ENCODE results near the gene RNASE1. TPM values are rescaled to one million over a fixed set of nuclear protein-coding genes. Genes with fewer than 3 reads are reported as not detected.
"Not testable (repeated sequence)": the region's sequence is repeated elsewhere in the genome, so short reads cannot be mapped to it uniquely, and the experiment has no call there.

RNASE1 gene
- total RNA-seq, 2 donors from 2014 or later: 537 to 922 TPM

GRCh38 chr14:20827326-20827725 is 24.7 kb upstream of the RNASE1 start:
- no peak for DNase-seq (ENCODE audit: low spot score)
- TF ChIP-seq CTCF (IDR thresholded peaks at IDR 0.05): no peak
- Histone ChIP-seq H3K4me3 (no peak overlapping the region), H3K27me3 (replicated peaks; ENCODE audit: insufficient read depth) (no peaks in the 10 kb centered on the region), H3K9me3 (no peaks in the 10 kb centered on the region), H3K36me3 (no peaks in the 10 kb centered on the region), H3K4me1 (ENCODE audit: control insufficient read depth in 1 of 2, low read depth in 2 of 2) (no peaks in the 10 kb centered on the region), H3K27ac (no peak overlapping the region)
- no peak for ATAC-seq (ENCODE audit: insufficient number of reproducible peaks, low FRiP score, low read depth)

GRCh38 chr14:20826666-20827065 is 24.0 kb upstream of the RNASE1 start:
- not testable (repeated sequence) for ATAC-seq (ENCODE audit: insufficient number of reproducible peaks, low FRiP score, low read depth); H3K4me1 ChIP-seq (ENCODE audit: control insufficient read depth in 1 of 2, low read depth in 2 of 2); H3K27ac ChIP-seq; H3K27me3 ChIP-seq (replicated peaks; ENCODE audit: insufficient read depth); H3K36me3 ChIP-seq; DNase-seq (ENCODE audit: low spot score); H3K4me3 ChIP-seq; H3K9me3 ChIP-seq

- H3K27ac ChIP-seq: no peak overlapping the region
Measured at GRCh38 chr14:20823859-20824258, 21.2 kb upstream of the RNASE1 start.

GRCh38 chr14:20821521-20822108 is 19.0 kb upstream of the RNASE1 start:
- not testable (repeated sequence) for H3K9me3 ChIP-seq; H3K4me1 ChIP-seq (ENCODE audit: control insufficient read depth in 1 of 2, low read depth in 2 of 2); ATAC-seq (ENCODE audit: insufficient number of reproducible peaks, low FRiP score, low read depth); H3K36me3 ChIP-seq; H3K27ac ChIP-seq; DNase-seq (ENCODE audit: low spot score); H3K27me3 ChIP-seq (replicated peaks; ENCODE audit: insufficient read depth); H3K4me3 ChIP-seq

More at GRCh38 chr14:20823859-20824258, 21.2 kb upstream of the RNASE1 start:
- TF ChIP-seq CTCF (IDR thresholded peaks at IDR 0.05): no peak
- H3K27me3 ChIP-seq (replicated peaks; ENCODE audit: insufficient read depth): no peaks in the 10 kb centered on the region
- no peaks in the 10 kb centered on the region for H3K4me1 ChIP-seq (ENCODE audit: control insufficient read depth in 1 of 2, low read depth in 2 of 2)
- ATAC-seq (ENCODE audit: insufficient number of reproducible peaks, low FRiP score, low read depth): no peak
- DNase-seq (ENCODE audit: low spot score): no peak
- H3K36me3 ChIP-seq: no peaks in the 10 kb centered on the region
- H3K9me3 ChIP-seq: no peaks in the 10 kb centered on the region
- no peak overlapping the region for H3K4me3 ChIP-seq

GRCh38 chr14:20820063-20820904 is 17.6 kb upstream of the RNASE1 start:
- ATAC-seq (ENCODE audit: insufficient number of reproducible peaks, low FRiP score, low read depth) (no peak), DNase-seq (ENCODE audit: low spot score) (no peak)
- no peaks in the 10 kb centered on the region for H3K36me3 ChIP-seq
- no peaks in the 10 kb centered on the region for H3K4me1 ChIP-seq (ENCODE audit: control insufficient read depth in 1 of 2, low read depth in 2 of 2)
- H3K9me3 ChIP-seq: no peaks in the 10 kb centered on the region
- H3K27ac ChIP-seq: no peak overlapping the region
- no peaks in the 10 kb centered on the region for H3K27me3 ChIP-seq (replicated peaks; ENCODE audit: insufficient read depth)
- no peak overlapping the region for H3K4me3 ChIP-seq
- TF ChIP-seq CTCF (IDR thresholded peaks at IDR 0.05): no peak

- no peak overlapping the region for H3K4me3 ChIP-seq
- H3K9me3 ChIP-seq: no peaks in the 10 kb centered on the region
- H3K27me3 ChIP-seq (replicated peaks; ENCODE audit: insufficient read depth): no peaks in the 10 kb centered on the region
- H3K4me1 ChIP-seq (ENCODE audit: control insufficient read depth in 1 of 2, low read depth in 2 of 2): no peaks in the 10 kb centered on the region
- no peak overlapping the region for H3K27ac ChIP-seq
- no peaks in the 10 kb centered on the region for H3K36me3 ChIP-seq
- TF ChIP-seq CTCF (IDR thresholded peaks at IDR 0.05): no peak
- DNase-seq (ENCODE audit: low spot score): no peak
- no peak for ATAC-seq (ENCODE audit: insufficient number of reproducible peaks, low FRiP score, low read depth)
Measured at GRCh38 chr14:20818861-20819260, 16.2 kb upstream of the RNASE1 start.

GRCh38 chr14:20815946-20816345 is 13.3 kb upstream of the RNASE1 start:
- not testable (repeated sequence) for H3K27ac ChIP-seq; H3K27me3 ChIP-seq (replicated peaks; ENCODE audit: insufficient read depth); H3K4me1 ChIP-seq (ENCODE audit: control insufficient read depth in 1 of 2, low read depth in 2 of 2); H3K4me3 ChIP-seq; H3K36me3 ChIP-seq; H3K9me3 ChIP-seq; ATAC-seq (ENCODE audit: insufficient number of reproducible peaks, low FRiP score, low read depth); DNase-seq (ENCODE audit: low spot score)

All from thoracic aorta (tissue), 2 donors.